Thymus (tissue), 11 donors: ENCODE results near the gene CARMIL1. TPM values are rescaled to one million over a fixed set of nuclear protein-coding genes. Genes with fewer than 3 reads are reported as not detected.

Source experiments
- DNase-seq, 9 donors: peaks; one replicate each; pipeline ENCODE4 v3.0.0-alpha.2; 2013; ENCODE audit warnings: low spot score in 9 of 9, low read depth in 6 of 9, missing footprints in 1 of 9
- H3K27ac ChIP-seq, 2 donors: one replicate each; pipeline ENCODE4 v1.5.1; 2013; ENCODE audit warnings: control low read depth in 1 of 2, low read depth in 1 of 2, low read length in 1 of 2, mild to moderate bottlenecking in 1 of 2, moderate library complexity in 1 of 2
- H3K27me3 ChIP-seq, 2 donors: one replicate each; pipeline ENCODE4 v1.5.1; 2013; ENCODE audit warnings: low read length in 1 of 2; ENCODE audit not compliant: control insufficient read depth in 2 of 2, insufficient read depth in 1 of 2
- H3K36me3 ChIP-seq, 2 donors: one replicate each; pipeline ENCODE4 v1.5.1; 2013; ENCODE audit warnings: low read length in 1 of 2, mild to moderate bottlenecking in 1 of 2, moderate library complexity in 1 of 2; ENCODE audit not compliant: control insufficient read depth in 2 of 2, insufficient read depth in 2 of 2
- H3K4me1 ChIP-seq, 2 donors: one replicate each; pipeline ENCODE4 v1.5.1; 2013; ENCODE audit warnings: low read length in 2 of 2; ENCODE audit not compliant: control insufficient read depth in 2 of 2, insufficient read depth in 2 of 2
- H3K4me3 ChIP-seq, 2 donors: one replicate each; pipeline ENCODE4 v1.5.1; 2013; ENCODE audit warnings: low read length in 2 of 2, control low read depth in 1 of 2, mild to moderate bottlenecking in 1 of 2
- H3K9me3 ChIP-seq, 2 donors: one replicate each; pipeline ENCODE4 v1.5.1; 2013; ENCODE audit warnings: low read length in 1 of 2, mild to moderate bottlenecking in 1 of 2; ENCODE audit not compliant: control insufficient read depth in 2 of 2, insufficient read depth in 1 of 2
- WGBS: extraction: QIAGEN DNeasy Blood & Tissue Kit; methylation state at CpG from one replicate; pipeline ENCODE4 v1.1.7; 2013; 5-methylcytosine and 5-hydroxymethylcytosine counted together
- polyA plus RNA-seq: library from polyadenylated mRNA; stranded (reverse); fragments of 200-250 nt; gene quantifications from one replicate; pipeline ENCODE4 v1.2.3, GENCODE V29; 2013
- total RNA-seq: library from RNA; stranded (reverse); fragments of 120-200 nt; gene quantifications from one replicate; pipeline ENCODE4 v1.2.4, GENCODE V29; 2013
- donor health status: healthy.

Gene CARMIL1
- total and polyA plus RNA-seq, 2 donors = 17.4 to 29.9 TPM

GRCh38 chr6:25280344-25281074 is 1.3 kb downstream of the CARMIL1 start:
- peaks cover 11 to 23% of the 10 kb centered on the region in 2 donors for H3K4me1 ChIP-seq
- WGBS = 20% methylated on average over 13 of the region's 13 CpGs
- peaks cover 0 to 7% of the 10 kb centered on the region in 2 donors for H3K27me3 ChIP-seq
- peak overlapping the region; percentile 11 to 53 for H3K27ac ChIP-seq
- H3K9me3 ChIP-seq = peaks cover 0 to 3% of the 10 kb centered on the region in 2 donors
- DNase-seq = peak in 7 of 9 donors; percentile 32 to 60 (median 36)
- H3K4me3 ChIP-seq = peak overlapping the region; percentile 72 to 78
- H3K36me3 ChIP-seq = peaks cover 0 to 5% of the 10 kb centered on the region in 2 donors

- Histone ChIP-seq H3K4me1 (no peaks in the 10 kb centered on the region), H3K9me3 (no peaks in the 10 kb centered on the region), H3K4me3 (no peak overlapping the region), H3K27ac (no peak overlapping the region), H3K36me3 (peaks cover 0 to 5% of the 10 kb centered on the region in 2 donors), H3K27me3 (no peaks in the 10 kb centered on the region)
- DNase-seq = no peak
- WGBS = 96% methylated on average over 2 of the region's 2 CpGs
These were observed 7.7 kb downstream of the CARMIL1 start for GRCh38 chr6:25286891-25287290.

GRCh38 chr6:25287941-25288340 is 8.8 kb downstream of the CARMIL1 start:
- H3K9me3 ChIP-seq = no peaks in the 10 kb centered on the region
- DNase-seq = no peak
- H3K27ac ChIP-seq = peak overlapping the region in 1 of 2 donors; percentile 23
- H3K4me3 ChIP-seq = no peak overlapping the region
- H3K36me3 ChIP-seq = peaks cover 0 to 5% of the 10 kb centered on the region in 2 donors
- H3K27me3 ChIP-seq = no peaks in the 10 kb centered on the region
- WGBS = 96% methylated on average over 6 of the region's 6 CpGs
- H3K4me1 ChIP-seq = no peaks in the 10 kb centered on the region

- Histone ChIP-seq H3K27ac (no peak overlapping the region), H3K36me3 (peaks cover 0 to 5% of the 10 kb centered on the region in 2 donors), H3K9me3 (no peaks in the 10 kb centered on the region), H3K4me3 (no peak overlapping the region), H3K27me3 (no peaks in the 10 kb centered on the region), H3K4me1 (no peaks in the 10 kb centered on the region)
- DNase-seq = no peak
- WGBS = 97% methylated on average over 2 of the region's 2 CpGs
These were observed 9.3 kb downstream of the CARMIL1 start for GRCh38 chr6:25288518-25288917.

GRCh38 chr6:25290306-25291060 is 11.3 kb downstream of the CARMIL1 start:
- H3K36me3 ChIP-seq = no peaks in the 10 kb centered on the region
- no peak overlapping the region for H3K27ac ChIP-seq
- 97% methylated on average over 5 of the region's 5 CpGs for WGBS
- DNase-seq = no peak
- H3K9me3 ChIP-seq = no peaks in the 10 kb centered on the region
- H3K4me3 ChIP-seq = no peak overlapping the region
- peaks cover 0 to 2% of the 10 kb centered on the region in 2 donors for H3K4me1 ChIP-seq
- no peaks in the 10 kb centered on the region for H3K27me3 ChIP-seq

- H3K36me3 ChIP-seq = no peaks in the 10 kb centered on the region
- no peak for DNase-seq
- peaks cover 7 to 8% of the 10 kb centered on the region in 2 donors for H3K4me1 ChIP-seq
- no peak overlapping the region for H3K4me3 ChIP-seq
- H3K27me3 ChIP-seq = no peaks in the 10 kb centered on the region
- WGBS = 93% methylated on average over 4 of the region's 4 CpGs
- H3K9me3 ChIP-seq = no peaks in the 10 kb centered on the region
- no peak overlapping the region for H3K27ac ChIP-seq
These were observed 13.2 kb downstream of the CARMIL1 start for GRCh38 chr6:25292384-25292783.

- DNase-seq = no peak
- whole genome bisulfite sequencing = 80% methylated on average over 1 of the region's 1 CpG
- Histone ChIP-seq H3K4me3 (no peak overlapping the region), H3K27me3 (no peaks in the 10 kb centered on the region), H3K27ac (no peak overlapping the region), H3K36me3 (no peaks in the 10 kb centered on the region), H3K9me3 (no peaks in the 10 kb centered on the region), H3K4me1 (peaks cover 7 to 8% of the 10 kb centered on the region in 2 donors)
These were observed 16.5 kb downstream of the CARMIL1 start for GRCh38 chr6:25295651-25296050.

GRCh38 chr6:25296217-25296905 is 17.2 kb downstream of the CARMIL1 start:
- Histone ChIP-seq H3K27ac (no peak overlapping the region), H3K36me3 (no peaks in the 10 kb centered on the region), H3K4me3 (no peak overlapping the region), H3K9me3 (no peaks in the 10 kb centered on the region), H3K4me1 (peaks cover 9 to 11% of the 10 kb centered on the region in 2 donors), H3K27me3 (no peaks in the 10 kb centered on the region)
- peak in 3 of 9 donors; percentile 17 to 44 (median 24) for DNase-seq
- WGBS = 76% methylated on average over 2 of the region's 2 CpGs

- no peak overlapping the region for H3K27ac ChIP-seq
These were observed 17.9 kb downstream of the CARMIL1 start for GRCh38 chr6:25297039-25297441.

More at GRCh38 chr6:25297039-25297441, 17.9 kb downstream of the CARMIL1 start:
- Histone ChIP-seq H3K36me3 (no peaks in the 10 kb centered on the region), H3K4me3 (no peak overlapping the region), H3K4me1 (peaks cover 11% of the 10 kb centered on the region in 2 donors), H3K27me3 (no peaks in the 10 kb centered on the region), H3K9me3 (no peaks in the 10 kb centered on the region)
- DNase-seq = no peak
- 62% methylated on average over 2 of the region's 2 CpGs for WGBS
